Keratinocyte (primary cell): Measurements from ENCODE around the gene BBLN.

Experiments used
- EZH2 ChIP-seq: IDR thresholded peaks from one replicate; pipeline ENCODE4 v1.6.1; 2012; ENCODE audit warnings: inconsistent platforms, mild to moderate bottlenecking, low read length, moderate library complexity
- TF ChIP-seq, protein P1 (sequence below), 3 experiments: IDR thresholded peaks in 1 of 3; conservative IDR thresholded peaks in 1 of 3; optimal IDR thresholded peaks in 1 of 3; 2 replicates in 2 of 3; 3 replicates in 1 of 3; pipeline versions ENCODE3 to v1.5.1; 2011; ENCODE audit warnings: low read length in 3 of 3, mild to moderate bottlenecking in 3 of 3, moderate library complexity in 2 of 3, control low read depth in 1 of 3, inconsistent platforms in 1 of 3; ENCODE audit not compliant: insufficient read depth in 2 of 3; ENCODE audit errors: extremely low read depth in 1 of 3

DNA sequence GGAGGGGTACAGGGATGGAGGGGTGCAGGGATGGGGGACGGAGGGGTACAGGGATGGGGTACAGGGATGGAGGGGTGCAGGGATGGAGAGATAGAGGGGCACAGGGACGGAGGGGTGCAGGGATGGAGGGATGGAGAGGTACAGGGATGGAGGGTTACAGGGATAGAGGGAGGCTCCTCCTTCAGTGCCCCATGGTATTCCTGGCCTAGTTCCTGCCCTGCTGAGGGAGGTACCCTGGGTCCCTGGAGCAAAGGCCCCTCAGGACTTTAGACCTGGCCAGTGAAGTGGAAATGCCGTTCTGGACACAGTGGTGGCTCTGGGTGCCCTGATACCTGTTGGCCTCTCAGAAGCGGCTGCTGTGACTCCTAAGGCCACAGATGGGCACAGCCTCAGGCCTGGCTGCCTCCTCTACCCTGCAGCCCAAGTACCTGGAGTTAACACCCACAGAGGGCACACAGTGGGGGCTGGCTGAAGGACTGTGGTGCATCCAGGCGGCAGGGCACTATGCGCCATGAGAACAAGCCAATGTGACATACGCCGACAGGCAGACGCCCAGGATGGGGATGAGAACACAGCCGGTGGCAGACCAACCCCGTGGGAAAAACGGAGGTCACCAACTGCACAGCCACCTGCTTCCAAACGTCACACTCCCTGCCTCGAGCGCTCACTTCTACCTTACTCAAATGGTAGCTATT, 40.9 kb upstream of the BBLN start:
- TF ChIP-seq, protein P1, sequence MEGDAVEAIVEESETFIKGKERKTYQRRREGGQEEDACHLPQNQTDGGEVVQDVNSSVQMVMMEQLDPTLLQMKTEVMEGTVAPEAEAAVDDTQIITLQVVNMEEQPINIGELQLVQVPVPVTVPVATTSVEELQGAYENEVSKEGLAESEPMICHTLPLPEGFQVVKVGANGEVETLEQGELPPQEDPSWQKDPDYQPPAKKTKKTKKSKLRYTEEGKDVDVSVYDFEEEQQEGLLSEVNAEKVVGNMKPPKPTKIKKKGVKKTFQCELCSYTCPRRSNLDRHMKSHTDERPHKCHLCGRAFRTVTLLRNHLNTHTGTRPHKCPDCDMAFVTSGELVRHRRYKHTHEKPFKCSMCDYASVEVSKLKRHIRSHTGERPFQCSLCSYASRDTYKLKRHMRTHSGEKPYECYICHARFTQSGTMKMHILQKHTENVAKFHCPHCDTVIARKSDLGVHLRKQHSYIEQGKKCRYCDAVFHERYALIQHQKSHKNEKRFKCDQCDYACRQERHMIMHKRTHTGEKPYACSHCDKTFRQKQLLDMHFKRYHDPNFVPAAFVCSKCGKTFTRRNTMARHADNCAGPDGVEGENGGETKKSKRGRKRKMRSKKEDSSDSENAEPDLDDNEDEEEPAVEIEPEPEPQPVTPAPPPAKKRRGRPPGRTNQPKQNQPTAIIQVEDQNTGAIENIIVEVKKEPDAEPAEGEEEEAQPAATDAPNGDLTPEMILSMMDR (optimal IDR thresholded peaks at IDR 0.05 in 1 of 3, IDR thresholded peaks at IDR 0.05 in 1 of 3, conservative IDR thresholded peaks at IDR 0.05 in 1 of 3; ENCODE audit: extremely low read depth in 1 of 3, insufficient read depth in 2 of 3, low read length in 3 of 3): no peak
- no peak for TF ChIP-seq EZH2
